SH-SY5Y (cell line): ENCODE data around the gene TAF6.

ENCODE experiments used
- GATA2 ChIP-seq: IDR thresholded peaks from 2 replicates; pipeline ENCODE4 v1.6.1; 2011; ENCODE audit warnings: mild to moderate bottlenecking, low read depth, low read length
- GATA3 ChIP-seq: IDR thresholded peaks from 2 replicates; pipeline ENCODE4 v1.6.1; 2011; ENCODE audit warnings: low read depth, mild to moderate bottlenecking, low read length, moderate library complexity

GRCh38 chr7:100122067-100122466 is 2.9 kb upstream of the TAF6 start:
- no peak for TF ChIP-seq GATA2
- no peak for TF ChIP-seq GATA3
